Body of pancreas (tissue), 4 donors: ENCODE measurements around the gene GLYAT. TPM values are rescaled to one million over a fixed set of nuclear protein-coding genes. Genes with fewer than 3 reads are reported as not detected.

Source experiments
- ATAC-seq: fragments of 150-250 bp; one replicate; pipeline ENCODE4 v1.9.1; 2016
- DNase-seq, 4 donors: peaks; one replicate each; pipeline ENCODE4 v3.0.0-alpha.2; 2019
- H3K27ac ChIP-seq, 4 donors: fragments of 200-600 bp; sonication (generic); 1 replicate in 3 of 4; 2 replicates in 1 of 4; pipeline versions ENCODE4 v1.5.1 to v1.6.1; 2016 to 2019; ENCODE audit warnings: mild to moderate bottlenecking in 1 of 4, mixed read lengths in 1 of 4, moderate library complexity in 1 of 4
- H3K27me3 ChIP-seq, 2 donors: fragments of 200-600 bp; sonication (generic); one replicate each; pipeline ENCODE4 v1.6.0; 2016; ENCODE audit warnings: mild to moderate bottlenecking in 1 of 2
- H3K36me3 ChIP-seq, 2 donors: fragments of 200-600 bp; sonication (generic); replicated peaks in 1 of 2; 2 replicates each; pipeline ENCODE4 v1.5.1; 2016; ENCODE audit warnings: low read depth in 2 of 2; ENCODE audit not compliant: insufficient read depth in 1 of 2
- H3K4me1 ChIP-seq: fragments of 200-600 bp; sonication (generic); one replicate; pipeline ENCODE4 v1.6.0; 2016
- H3K4me3 ChIP-seq, 2 donors: fragments of 200-600 bp; sonication (generic); 1 replicate in 1 of 2; 2 replicates in 1 of 2; pipeline ENCODE4 v1.5.1; 2016 to 2019
- H3K9me3 ChIP-seq, 3 donors: fragments of 200-600 bp; sonication (generic); 1 replicate in 2 of 3; 2 replicates in 1 of 3; pipeline ENCODE4 v1.5.1; 2016
- POLR2A ChIP-seq, 3 donors: fragments of 450-650 bp; IDR thresholded peaks; one replicate each; pipeline ENCODE4 v1.6.1; 2016; ENCODE audit warnings: antibody characterized with exemption in 3 of 3, mild to moderate bottlenecking in 2 of 3
- WGBS, 2 donors: methylation state at CpG; one replicate each; pipeline ENCODE4 v1.1.5; 2017; 5-methylcytosine and 5-hydroxymethylcytosine counted together
- intact Hi-C: fragments of 100-400 bp; cut with DNase I; formaldehyde crosslinking; loops from one replicate; pipeline ENCODE4 v1.15.1; 2023
- total RNA-seq, 2 donors: library from RNA; depleted of rRNA; stranded (reverse); fragments of >200 nt; gene quantifications; one replicate each; pipeline ENCODE4 v1.1.0, GENCODE V29; 2016
- TF ChIP-seq, protein P1 (sequence below), 7 experiments: fragments of 450-650 bp in 4 of 7; fragments of 200-600 bp in 3 of 7; sonication (generic) in 3 of 7; IDR thresholded peaks; one replicate each; pipeline ENCODE4 v1.5.1; 2016 to 2019; ENCODE audit warnings: antibody characterized with exemption in 7 of 7

GLYAT gene
- total RNA-seq, 2 donors from 2014 or later, result 0.99 TPM; not detected in 1

DNA sequence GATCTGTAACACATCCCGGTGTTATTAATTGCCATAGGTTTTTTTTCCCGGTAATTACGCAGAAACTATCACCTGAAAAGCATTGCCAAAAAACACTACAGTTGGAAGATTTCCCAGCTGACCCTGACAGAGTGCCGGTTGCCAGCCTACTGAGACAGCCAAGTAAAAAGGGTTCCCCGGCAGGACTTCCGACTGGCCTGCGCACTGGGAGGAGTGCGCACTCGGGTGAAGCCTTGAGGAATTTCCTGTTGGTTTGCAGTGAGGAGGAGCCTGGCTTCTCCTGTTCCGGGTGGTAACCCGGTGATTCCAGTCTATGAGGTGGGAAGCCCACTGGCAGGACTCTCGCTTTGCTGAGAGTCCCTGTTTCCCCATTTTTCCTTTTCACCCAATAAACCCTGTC lies 57.1 kb downstream of the GLYAT start:
- 29 to 43% methylated on average over 12 of the region's 12 CpGs for WGBS, 2 donors
- no peaks in the 10 kb centered on the region for H3K9me3 ChIP-seq
- DNase-seq (peak; percentile 71 to 85 (median 82)), ATAC-seq (peak; percentile 90)
- H3K4me3 ChIP-seq, result no peak overlapping the region
- peaks cover 27% of the 10 kb centered on the region for H3K4me1 ChIP-seq
- H3K27me3 ChIP-seq, result no peaks in the 10 kb centered on the region
- TF ChIP-seq, protein P1, sequence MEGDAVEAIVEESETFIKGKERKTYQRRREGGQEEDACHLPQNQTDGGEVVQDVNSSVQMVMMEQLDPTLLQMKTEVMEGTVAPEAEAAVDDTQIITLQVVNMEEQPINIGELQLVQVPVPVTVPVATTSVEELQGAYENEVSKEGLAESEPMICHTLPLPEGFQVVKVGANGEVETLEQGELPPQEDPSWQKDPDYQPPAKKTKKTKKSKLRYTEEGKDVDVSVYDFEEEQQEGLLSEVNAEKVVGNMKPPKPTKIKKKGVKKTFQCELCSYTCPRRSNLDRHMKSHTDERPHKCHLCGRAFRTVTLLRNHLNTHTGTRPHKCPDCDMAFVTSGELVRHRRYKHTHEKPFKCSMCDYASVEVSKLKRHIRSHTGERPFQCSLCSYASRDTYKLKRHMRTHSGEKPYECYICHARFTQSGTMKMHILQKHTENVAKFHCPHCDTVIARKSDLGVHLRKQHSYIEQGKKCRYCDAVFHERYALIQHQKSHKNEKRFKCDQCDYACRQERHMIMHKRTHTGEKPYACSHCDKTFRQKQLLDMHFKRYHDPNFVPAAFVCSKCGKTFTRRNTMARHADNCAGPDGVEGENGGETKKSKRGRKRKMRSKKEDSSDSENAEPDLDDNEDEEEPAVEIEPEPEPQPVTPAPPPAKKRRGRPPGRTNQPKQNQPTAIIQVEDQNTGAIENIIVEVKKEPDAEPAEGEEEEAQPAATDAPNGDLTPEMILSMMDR (IDR thresholded peaks at IDR 0.05), result no peak
- TF ChIP-seq POLR2A (IDR thresholded peaks at IDR 0.05), result peak in 2 of 3 donors; percentile 39 to 41
- no peaks in the 10 kb centered on the region for H3K36me3 ChIP-seq
- peak overlapping the region in 3 of 4 donors; percentile 43 to 81 (median 71) for H3K27ac ChIP-seq
- intact Hi-C loops, result loop anchor here (10.0 kb wide), 1 partner anchor 110 kb away; no protein-coding TSS in a partner anchor

DNA sequence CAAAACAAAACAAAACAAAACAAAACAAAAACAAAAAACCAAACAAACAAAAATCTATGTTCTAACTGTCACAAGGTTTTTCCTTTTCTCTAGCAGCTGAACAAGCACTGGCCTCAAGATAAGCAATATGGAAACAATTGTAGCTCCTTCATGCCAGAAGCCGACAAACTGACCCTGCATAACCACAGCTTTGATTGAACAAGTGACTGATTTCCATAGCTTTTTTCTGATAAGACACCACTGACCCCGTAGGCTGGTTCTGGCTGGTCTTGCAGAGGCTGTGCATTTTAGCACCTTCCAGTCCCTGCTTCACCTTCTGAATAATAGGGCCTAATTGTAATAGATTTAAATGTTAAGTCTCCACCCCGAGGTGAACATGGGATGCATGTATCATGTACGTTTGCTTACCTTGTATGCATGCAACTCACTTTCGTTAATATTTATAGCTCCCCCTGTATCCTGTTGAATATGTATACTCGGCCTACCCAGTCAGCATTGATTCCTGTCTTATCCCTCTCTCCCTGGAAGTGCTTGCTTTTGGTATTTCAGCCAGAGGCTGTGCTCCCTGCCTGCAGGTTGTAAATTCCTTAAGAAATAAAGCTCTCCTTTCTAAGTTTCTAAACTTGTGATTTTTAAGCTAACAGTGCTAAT lies 59.6 kb downstream of the GLYAT start:
- peak; percentile 36 for ATAC-seq
- Histone ChIP-seq H3K27me3 (no peaks in the 10 kb centered on the region), H3K36me3 (no peaks in the 10 kb centered on the region), H3K4me3 (no peak overlapping the region), H3K27ac (peak overlapping the region; percentile 21 to 61 (median 44)), H3K9me3 (no peaks in the 10 kb centered on the region), H3K4me1 (peaks cover 27% of the 10 kb centered on the region)
- TF ChIP-seq, protein P1 (IDR thresholded peaks at IDR 0.05), result no peak
- no peak for TF ChIP-seq POLR2A (IDR thresholded peaks at IDR 0.05)
- intact Hi-C loops, result loop anchor here (10.0 kb wide), 1 partner anchor 113 kb away; no protein-coding TSS in a partner anchor
- DNase-seq, result peak in 3 of 4 donors; percentile 29 to 59 (median 58)
- WGBS, 2 donors, result 22 to 37% methylated on average over 6 of the region's 6 CpGs

DNA sequence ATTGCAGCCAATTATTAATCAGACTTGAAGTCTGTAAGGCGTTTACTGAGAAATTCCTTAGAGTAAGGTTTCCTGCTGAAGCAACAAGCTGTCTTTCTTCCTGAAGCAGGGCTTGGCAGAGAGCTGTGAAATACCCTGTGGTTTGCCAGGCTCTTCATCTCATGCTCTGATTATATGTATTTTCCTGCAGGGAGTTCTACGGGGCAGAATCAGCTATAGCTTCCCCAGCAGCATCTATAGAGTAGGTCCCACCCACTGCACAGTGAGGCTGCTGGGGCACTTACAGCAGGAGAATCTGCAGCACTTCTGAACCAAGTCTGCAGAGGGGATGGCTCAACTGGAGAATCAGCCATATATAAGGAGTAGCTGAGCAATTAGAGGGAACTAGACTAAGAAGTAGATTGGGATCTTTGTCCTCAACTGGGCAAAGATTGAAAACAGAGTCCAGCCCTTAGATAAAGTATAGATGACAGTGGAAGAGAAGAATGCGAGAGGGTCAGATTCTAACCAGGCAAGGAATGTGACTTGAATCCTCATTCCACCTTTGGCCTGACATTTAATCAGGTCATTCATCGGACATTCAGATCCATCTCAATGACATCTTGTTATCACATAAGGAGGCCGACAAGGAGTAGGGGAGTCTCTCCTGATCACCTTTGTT lies 71.7 kb downstream of the GLYAT start:
- Histone ChIP-seq H3K9me3 (no peaks in the 10 kb centered on the region), H3K27ac (peak overlapping the region in 1 of 4 donors; percentile 38), H3K4me1 (peaks cover 6% of the 10 kb centered on the region), H3K36me3 (no peaks in the 10 kb centered on the region), H3K27me3 (no peaks in the 10 kb centered on the region), H3K4me3 (no peak overlapping the region)
- TF ChIP-seq, protein P1 (IDR thresholded peaks at IDR 0.05), result no peak
- TF ChIP-seq POLR2A (IDR thresholded peaks at IDR 0.05), result no peak
- intact Hi-C loops, result no loop called here
- ATAC-seq (no peak), DNase-seq (no peak)
- WGBS, 2 donors, result 75 to 83% methylated on average over 5 of the region's 5 CpGs

DNA sequence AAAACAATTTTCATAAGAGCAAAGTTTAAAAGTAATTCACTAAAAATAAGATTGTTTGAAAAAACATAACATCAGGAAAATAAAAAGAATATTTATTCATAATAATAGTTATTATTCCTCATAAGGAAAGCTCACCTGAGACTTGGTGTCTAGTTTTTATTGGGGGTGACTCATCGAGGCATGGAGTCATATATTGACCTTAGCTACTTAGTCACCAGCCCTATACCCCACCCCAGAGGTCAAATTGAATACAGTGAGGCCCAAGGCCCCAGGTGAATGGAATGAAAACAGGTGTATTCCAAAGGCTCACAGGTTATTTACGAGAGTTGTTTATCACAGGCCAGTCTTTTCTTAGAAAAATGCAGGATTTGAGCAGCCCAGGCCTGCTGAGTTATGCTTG lies 72.3 kb downstream of the GLYAT start:
- no peaks in the 10 kb centered on the region for H3K36me3 ChIP-seq
- peak in 1 of 4 donors; percentile 54 for DNase-seq
- TF ChIP-seq POLR2A (IDR thresholded peaks at IDR 0.05), result no peak
- TF ChIP-seq, protein P1 (IDR thresholded peaks at IDR 0.05), result no peak
- no peaks in the 10 kb centered on the region for H3K9me3 ChIP-seq
- ATAC-seq, result peak; percentile 63
- H3K4me1 ChIP-seq, result peaks cover 12% of the 10 kb centered on the region
- H3K4me3 ChIP-seq, result no peak overlapping the region
- intact Hi-C loops, result no loop called here
- 62 to 72% methylated on average over 2 of the region's 2 CpGs for WGBS, 2 donors
- peak overlapping the region in 1 of 4 donors; percentile 38 for H3K27ac ChIP-seq
- H3K27me3 ChIP-seq, result no peaks in the 10 kb centered on the region

Other genes starting within 250 kb of the GLYAT start
- gene OR5B21, start 223.8 kb downstream of the GLYAT start, total RNA-seq, result not detected
- 1 to 10 TPM; 5.7 to 6.3 TPM for gene LPXN, start 156.1 kb downstream of the GLYAT start, total RNA-seq
- gene ZFP91, start 152.9 kb downstream of the GLYAT start, total RNA-seq, result 10 to 100 TPM; 25.4 to 25.7 TPM
- 1 to 10 TPM in 1 of 2 donors, under 1 TPM in 1; 0.66 to 1.3 TPM for gene CNTF, start 109.3 kb downstream of the GLYAT start, total RNA-seq
- not detected for gene GLYATL2, start 112.8 kb upstream of the GLYAT start, total RNA-seq
- under 1 TPM in 1 of 2 donors, not detected in 1; 0.78 TPM for gene GLYATL1, start 207.5 kb upstream of the GLYAT start, total RNA-seq